ENCODE results near the gene NIN.

GRCh38 chr14:50763382-50764007 is 67.5 kb downstream of the NIN start:
- TF ChIP-seq POLR2AphosphoS5 (IDR thresholded peaks at IDR 0.05; ENCODE audit: low read depth, low read length) = no peak
- no peak for TF ChIP-seq REST (IDR thresholded peaks at IDR 0.05; ENCODE audit: insufficient read depth in 1 of 2, low read depth in 2 of 2, low read length in 2 of 2)

Data from PFSK-1 (cell line).